Measurements from ENCODE around the gene HTT.
"Not testable (repeated sequence)": the region's sequence is repeated elsewhere in the genome, so short reads cannot be mapped to it uniquely, and the experiment has no call there.

The HTT gene

GRCh38 chr4:3085948-3086670 is 11.6 kb downstream of the HTT start:
- no peak for FAIRE-seq

- no peak for FAIRE-seq
Measured at GRCh38 chr4:3087115-3087797, 12.8 kb downstream of the HTT start.

GRCh38 chr4:3091464-3091863 is 17.0 kb downstream of the HTT start:
- FAIRE-seq: no peak

- FAIRE-seq: not testable (repeated sequence)
Measured at GRCh38 chr4:3094701-3095100, 20.2 kb downstream of the HTT start.

- FAIRE-seq: no peak
Measured at GRCh38 chr4:3096202-3096601, 21.7 kb downstream of the HTT start.

GRCh38 chr4:3098346-3098745 is 23.9 kb downstream of the HTT start:
- FAIRE-seq: peak; percentile 8

GRCh38 chr4:3106339-3107186 is 32.1 kb downstream of the HTT start:
- FAIRE-seq: peak; percentile 59

GRCh38 chr4:3107271-3107670 is 32.8 kb downstream of the HTT start:
- no peak for FAIRE-seq

GRCh38 chr4:3107691-3108121 is 33.2 kb downstream of the HTT start:
- FAIRE-seq: no peak

- FAIRE-seq: no peak
Measured at GRCh38 chr4:3108211-3108610, 33.7 kb downstream of the HTT start.

GRCh38 chr4:3111461-3111860 is 37.0 kb downstream of the HTT start:
- FAIRE-seq: no peak

GRCh38 chr4:3112201-3112600 is 37.7 kb downstream of the HTT start:
- FAIRE-seq: no peak

- FAIRE-seq: no peak
Measured at GRCh38 chr4:3112609-3113469, 38.4 kb downstream of the HTT start.

- no peak for FAIRE-seq
Measured at GRCh38 chr4:3114377-3114776, 39.9 kb downstream of the HTT start.

GRCh38 chr4:3115637-3116270 is 41.3 kb downstream of the HTT start:
- no peak for FAIRE-seq

GRCh38 chr4:3116955-3117354 is 42.5 kb downstream of the HTT start:
- FAIRE-seq: no peak

- FAIRE-seq: no peak
Measured at GRCh38 chr4:3118312-3118711, 43.8 kb downstream of the HTT start.

- no peak for FAIRE-seq
Measured at GRCh38 chr4:3119464-3119863, 45.0 kb downstream of the HTT start.

GRCh38 chr4:3121110-3121509 is 46.6 kb downstream of the HTT start:
- FAIRE-seq: no peak

- FAIRE-seq: no peak
Measured at GRCh38 chr4:3121596-3121995, 47.1 kb downstream of the HTT start.

- no peak for FAIRE-seq
Measured at GRCh38 chr4:3122081-3122563, 47.6 kb downstream of the HTT start.

- FAIRE-seq: no peak
Measured at GRCh38 chr4:3123181-3123671, 48.7 kb downstream of the HTT start.

All from endometrium (tissue), 2 donors.